ENCODE measurements around the gene CZIB.

- TF ChIP-seq EP300 (IDR thresholded peaks at IDR 0.05), result no peak
- TF ChIP-seq POLR2A (IDR thresholded peaks at IDR 0.05; ENCODE audit: low read length), result no peak
- no peak for TF ChIP-seq CTCF (IDR thresholded peaks at IDR 0.05)
- no peak for TF ChIP-seq RFX5 (IDR thresholded peaks at IDR 0.05)
- TF ChIP-seq USF2 (IDR thresholded peaks at IDR 0.05), result no peak
- TF ChIP-seq EHF (CRISPR knock-in tag; IDR thresholded peaks at IDR 0.05), result no peak
- no peak for TF ChIP-seq NPAS2 (CRISPR knock-in tag; IDR thresholded peaks at IDR 0.05; ENCODE audit: borderline replicate concordance)
- no peak for TF ChIP-seq TP53 (CRISPR knock-in tag; IDR thresholded peaks at IDR 0.05)
These were observed 49.7 kb upstream of the CZIB start for GRCh38 chr1:53270107-53270506.

Data from A549 (cell line).